Raji (cell line): Measurements from ENCODE around the gene RPTOR.

Experiments used
- POLR2A ChIP-seq: IDR thresholded peaks from 2 replicates; pipeline ENCODE4 v1.6.1; 2011; ENCODE audit warnings: low read depth, low read length, control low read depth; ENCODE audit not compliant: insufficient read depth

RPTOR gene

GRCh38 chr17:80998748-80999535 is 454.3 kb downstream of the RPTOR start:
- TF ChIP-seq POLR2A: no peak

GRCh38 chr17:80999536-81000333 is 455.1 kb downstream of the RPTOR start:
- no peak for TF ChIP-seq POLR2A

- TF ChIP-seq POLR2A: no peak
Observed at GRCh38 chr17:81000334-81000630, 455.6 kb downstream of the RPTOR start.

GRCh38 chr17:81000631-81001357 is 456.2 kb downstream of the RPTOR start:
- no peak for TF ChIP-seq POLR2A

- TF ChIP-seq POLR2A: no peak
Observed at GRCh38 chr17:81002013-81002384, 457.4 kb downstream of the RPTOR start.

- TF ChIP-seq POLR2A: 0 out of 2 replicates have a peak, but pooled peaks have one; percentile 30
Observed at GRCh38 chr17:81002409-81003361, 458.0 kb downstream of the RPTOR start.

GRCh38 chr17:81003711-81004475 is 459.3 kb downstream of the RPTOR start:
- peak; percentile 25; the same call in 1 of the 2 replicates for TF ChIP-seq POLR2A

GRCh38 chr17:81006891-81007290 is 462.3 kb downstream of the RPTOR start:
- no peak for TF ChIP-seq POLR2A

- TF ChIP-seq POLR2A: no peak
Observed at GRCh38 chr17:81008140-81008539, 463.5 kb downstream of the RPTOR start.

GRCh38 chr17:81009136-81009535 is 464.5 kb downstream of the RPTOR start:
- TF ChIP-seq POLR2A: no peak

GRCh38 chr17:81010935-81011334 is 466.3 kb downstream of the RPTOR start:
- no peak for TF ChIP-seq POLR2A

GRCh38 chr17:81011951-81012350 is 467.3 kb downstream of the RPTOR start:
- no peak for TF ChIP-seq POLR2A

GRCh38 chr17:81012574-81013447 is 468.2 kb downstream of the RPTOR start:
- no peak for TF ChIP-seq POLR2A
